NCI-H146 treated with DMSO at 0.1 percent for 48 hours (cell line): Measurements from ENCODE around the gene TAOK3.
"Not testable (repeated sequence)": the region's sequence is repeated elsewhere in the genome, so short reads cannot be mapped to it uniquely, and the experiment has no call there.

ENCODE experiments used
- DNase-seq: peaks from one replicate; lab custom pipeline; 2025; ENCODE audit not compliant: unreplicated experiment; lab: John Stamatoyannopoulos, UW

The TAOK3 gene

GRCh38 chr12:118304093-118304492 is 68.6 kb downstream of the TAOK3 start:
- no peak for DNase-seq

GRCh38 chr12:118302053-118302452 is 70.7 kb downstream of the TAOK3 start:
- no peak for DNase-seq

DNA sequence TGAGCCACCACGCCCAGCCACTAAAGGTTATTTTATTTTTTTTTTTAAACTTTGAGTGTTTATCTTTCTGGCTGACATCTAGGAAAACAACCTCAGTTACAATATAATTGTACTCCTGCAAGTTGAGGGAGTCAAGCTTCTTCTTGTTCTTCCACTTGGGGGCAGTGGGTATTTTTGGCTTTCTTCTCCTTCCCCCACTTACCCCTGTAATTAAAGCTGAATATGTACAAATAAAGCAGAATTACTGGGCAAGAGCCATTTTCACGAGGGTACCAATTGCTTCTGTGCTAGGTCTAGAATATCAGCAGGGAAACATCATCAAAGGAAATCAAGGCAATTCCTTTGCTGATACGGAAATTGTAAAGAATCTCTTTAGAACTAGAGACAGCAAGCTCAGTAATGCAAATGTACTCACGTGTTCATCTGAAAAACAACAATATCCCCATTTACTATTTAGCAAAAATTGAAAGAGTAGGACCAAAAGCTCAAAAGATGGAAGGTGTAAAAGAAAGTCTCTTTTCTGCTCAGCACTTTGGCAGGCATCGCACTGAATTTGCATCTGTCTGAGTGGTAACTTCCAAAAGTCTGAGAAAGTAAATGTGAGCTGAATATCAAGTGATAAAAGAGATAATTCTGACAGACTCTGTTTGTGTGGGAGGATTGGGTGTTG is 72.8 kb downstream of the TAOK3 start:
- DNase-seq, result no peak

DNA sequence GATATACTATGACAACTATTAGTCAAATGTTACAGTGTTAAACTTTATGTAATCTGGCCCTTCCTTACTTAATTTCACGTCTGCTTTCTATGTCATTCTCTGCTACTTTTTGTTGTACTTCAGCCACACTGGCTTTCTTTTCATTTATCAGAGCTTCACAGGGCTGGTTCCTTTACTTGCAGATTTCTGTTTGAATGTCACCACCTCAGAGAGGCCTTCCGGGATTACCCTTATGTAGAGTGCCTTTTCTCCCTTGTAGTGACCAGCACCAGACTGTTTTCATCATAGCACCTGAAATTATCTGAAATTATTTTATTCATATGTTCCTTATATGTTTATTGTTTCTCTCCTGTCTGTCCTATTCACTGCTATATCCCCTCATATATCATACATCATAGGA is 75.4 kb downstream of the TAOK3 start:
- no peak for DNase-seq

- DNase-seq, result no peak
These were observed 79.9 kb downstream of the TAOK3 start for GRCh38 chr12:118292836-118293235.

DNA sequence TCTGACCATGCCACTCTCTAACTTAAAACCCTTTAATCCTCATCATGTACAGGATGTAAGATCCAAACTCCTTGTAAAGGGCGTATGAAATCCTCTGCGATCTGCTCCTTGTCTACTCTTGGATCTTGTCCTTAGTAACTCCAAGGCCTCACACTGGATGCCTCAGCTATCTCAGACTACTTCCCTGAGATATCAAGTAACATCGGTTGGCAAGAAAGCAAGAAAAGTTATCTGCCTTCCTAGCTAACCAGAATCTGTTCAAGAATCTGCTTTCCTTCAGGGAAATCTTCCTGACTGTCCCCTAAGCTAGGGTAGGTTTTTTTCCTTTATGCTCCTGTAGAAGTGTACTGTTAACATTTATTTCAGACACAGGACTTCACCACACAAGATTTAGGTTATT is 82.6 kb downstream of the TAOK3 start:
- DNase-seq, result no peak

DNA sequence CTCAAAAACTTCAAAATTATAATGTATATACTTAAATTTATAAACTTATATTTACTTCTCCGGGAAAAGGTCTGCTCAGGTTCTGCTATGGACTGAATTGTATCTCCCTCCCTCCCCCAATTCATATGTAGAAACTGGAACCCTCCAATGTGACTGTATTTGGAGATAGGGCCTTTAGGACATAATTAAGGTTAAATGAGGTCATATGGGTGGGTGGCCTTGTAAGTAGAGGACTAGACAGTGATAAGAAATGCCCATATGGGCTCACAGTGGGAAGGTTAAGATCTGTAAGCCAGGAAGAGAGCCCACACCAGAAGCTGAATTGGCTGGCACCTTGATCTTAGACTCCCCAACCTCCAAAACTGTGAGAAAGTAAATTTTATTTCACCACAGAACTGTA is 84.5 kb downstream of the TAOK3 start:
- DNase-seq, result no peak

DNA sequence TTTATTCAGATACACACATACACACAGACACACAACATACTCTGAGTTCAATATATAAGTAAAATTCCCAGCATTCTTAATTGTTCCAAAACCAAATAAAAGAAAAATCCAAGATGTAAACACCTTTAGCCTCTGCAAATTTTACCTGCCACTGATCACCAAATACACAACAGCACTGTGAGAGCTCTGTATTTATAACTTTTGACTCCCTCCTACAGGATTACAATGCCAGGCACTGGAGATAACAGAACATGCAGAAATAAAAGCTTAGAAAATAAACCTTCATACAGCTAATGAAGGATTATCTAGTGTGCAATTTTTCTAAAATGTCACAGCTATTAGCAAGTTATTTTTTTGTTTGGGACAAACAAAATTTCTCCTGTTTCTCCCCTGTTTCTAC is 85.0 kb downstream of the TAOK3 start:
- no peak for DNase-seq

- DNase-seq, result no peak
These were observed 89.9 kb downstream of the TAOK3 start for GRCh38 chr12:118282767-118283166.

- DNase-seq, result not testable (repeated sequence)
These were observed 94.4 kb downstream of the TAOK3 start for GRCh38 chr12:118278288-118278687.

GRCh38 chr12:118274066-118274465 is 98.6 kb downstream of the TAOK3 start:
- no peak for DNase-seq

DNA sequence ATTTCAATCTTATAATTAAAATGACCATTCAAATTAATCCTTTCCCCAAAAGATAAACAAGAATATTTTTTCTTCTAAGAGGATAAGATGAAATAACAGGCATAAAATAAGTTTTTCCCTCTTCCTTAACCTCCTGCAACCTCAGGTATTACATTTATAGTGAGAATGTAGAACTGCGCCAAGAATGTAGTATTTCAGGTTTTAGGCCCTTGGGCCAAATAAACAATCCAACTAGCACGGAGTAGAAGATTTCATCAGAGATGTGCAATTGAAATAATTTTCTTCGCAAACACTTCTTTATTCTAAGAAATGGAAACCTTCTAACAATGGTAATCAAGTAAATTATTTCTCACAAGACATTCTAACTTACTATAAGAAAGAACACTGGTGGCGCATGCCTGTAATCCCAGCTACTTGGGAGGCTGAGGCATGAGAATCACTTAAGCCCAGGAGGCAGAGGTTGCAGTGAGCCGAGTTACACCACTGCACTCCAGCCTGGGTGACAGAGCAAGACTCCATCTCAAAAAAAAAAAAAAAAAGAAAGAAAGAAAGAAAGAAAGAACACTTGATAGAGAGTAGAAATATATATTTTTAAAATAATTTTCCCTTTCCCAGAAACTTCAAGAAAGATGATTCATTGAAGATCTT is 100.8 kb downstream of the TAOK3 start:
- no peak for DNase-seq

DNA sequence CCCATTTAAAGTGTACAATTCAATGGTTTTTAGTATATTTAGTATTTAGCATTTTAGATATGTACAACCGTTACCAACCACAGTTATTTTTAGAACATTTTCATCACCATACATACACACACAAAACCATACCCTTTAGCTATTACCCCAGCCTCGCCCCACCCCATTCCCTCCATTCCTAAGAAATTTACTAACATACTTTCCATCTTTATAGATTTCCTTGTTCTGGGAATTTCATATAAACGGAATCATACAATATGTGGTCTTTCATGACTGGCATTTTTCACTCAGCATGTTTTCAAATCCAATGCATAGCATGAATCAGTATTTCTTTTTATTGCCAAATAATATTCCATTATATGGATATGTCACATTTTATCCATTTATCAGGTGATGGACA is 101.5 kb downstream of the TAOK3 start:
- DNase-seq, result no peak

DNA sequence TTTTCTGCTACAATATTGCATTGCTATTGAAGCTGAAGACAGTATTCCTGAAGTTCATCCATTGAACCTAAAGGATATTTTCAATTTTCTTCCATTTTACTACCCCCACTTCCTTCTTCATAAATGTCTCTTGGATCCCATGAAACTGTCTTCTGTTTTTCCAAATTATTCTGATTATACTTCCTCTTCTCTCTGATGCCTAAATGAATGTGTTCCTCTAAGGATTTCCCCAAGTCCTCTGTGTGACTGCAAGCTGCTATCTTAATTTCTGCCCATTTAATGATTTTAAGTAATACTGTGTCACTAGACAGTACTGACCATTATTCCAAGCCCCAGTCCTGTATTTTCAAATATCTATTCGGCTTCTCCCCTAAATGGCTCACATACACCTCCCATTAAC is 102.9 kb downstream of the TAOK3 start:
- no peak for DNase-seq

- DNase-seq, result peak; percentile 3
These were observed 113.6 kb downstream of the TAOK3 start for GRCh38 chr12:118259079-118259478.

GRCh38 chr12:118256352-118256751 is 116.4 kb downstream of the TAOK3 start:
- no peak for DNase-seq

- DNase-seq, result no peak
These were observed 123.2 kb downstream of the TAOK3 start for GRCh38 chr12:118249547-118249946.

DNA sequence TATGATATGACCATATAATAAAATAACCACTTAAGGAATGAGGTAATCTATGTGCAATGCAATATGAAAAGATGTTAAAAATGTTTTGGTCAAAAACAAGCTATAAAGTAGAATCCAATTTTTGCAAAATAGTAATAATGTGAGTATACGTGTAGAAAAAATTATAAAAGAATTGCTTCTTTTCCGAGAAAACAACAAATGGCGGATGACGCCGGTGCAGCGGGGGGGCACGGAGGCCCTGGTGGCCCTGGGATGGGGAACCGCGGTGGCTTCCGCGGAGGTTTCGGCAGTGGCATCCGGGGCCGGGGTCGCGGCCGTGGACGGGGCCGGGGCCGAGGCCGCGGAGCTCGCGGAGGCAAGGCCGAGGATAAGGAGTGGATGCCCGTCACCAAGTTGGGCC is 126.8 kb downstream of the TAOK3 start:
- DNase-seq, result not testable (repeated sequence)

GRCh38 chr12:118238888-118239287 is 133.8 kb downstream of the TAOK3 start:
- DNase-seq, result no peak

DNA sequence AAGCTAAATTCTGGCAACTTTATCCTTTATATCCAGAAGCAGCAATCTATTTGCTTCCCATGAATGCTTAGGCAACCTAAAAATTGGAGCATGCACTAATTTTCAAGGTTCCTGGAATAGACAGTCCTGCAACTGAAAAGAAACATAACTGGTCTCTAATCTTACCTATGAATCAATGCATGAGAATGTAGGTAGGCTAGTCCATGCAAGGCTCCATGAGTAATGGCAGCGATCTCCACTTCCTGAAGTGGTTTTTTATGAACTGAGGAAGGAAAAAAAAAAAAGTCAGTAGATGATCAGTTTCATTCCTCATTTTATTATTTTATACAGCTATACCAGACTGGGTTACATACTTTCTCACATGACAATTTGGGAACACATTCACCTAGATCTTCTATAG is 134.8 kb downstream of the TAOK3 start:
- DNase-seq, result no peak

DNA sequence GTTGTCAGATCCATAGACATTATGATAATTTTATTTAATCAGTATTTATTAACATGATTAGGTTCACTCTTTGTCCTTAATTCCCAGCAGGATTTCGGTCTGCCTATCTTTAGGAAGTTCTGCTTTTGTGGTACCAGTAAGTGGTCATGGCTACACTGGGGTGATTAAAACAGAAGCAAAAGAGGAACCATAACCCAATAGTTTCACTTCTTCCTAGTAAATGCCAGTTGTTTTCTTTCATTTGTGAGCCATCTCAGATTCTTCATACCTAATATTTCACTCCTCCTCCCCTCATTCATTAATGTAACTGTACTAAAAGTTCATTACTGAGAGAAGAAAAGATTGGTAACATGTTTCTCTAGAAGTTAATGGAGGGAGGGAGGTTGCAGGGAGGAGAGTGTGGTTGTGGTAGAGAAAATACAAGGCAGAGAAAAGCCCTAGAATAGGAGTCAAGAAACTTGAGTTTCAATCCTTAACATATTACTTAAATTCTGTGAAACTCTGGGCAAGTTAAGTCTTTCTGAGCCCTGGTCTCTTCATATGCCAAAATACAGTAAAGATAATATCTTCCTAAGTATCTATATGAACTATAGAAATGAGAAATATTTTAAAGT is 135.5 kb downstream of the TAOK3 start:
- DNase-seq, result no peak

GRCh38 chr12:118220702-118221101 is 152.0 kb downstream of the TAOK3 start:
- DNase-seq, result no peak

DNA sequence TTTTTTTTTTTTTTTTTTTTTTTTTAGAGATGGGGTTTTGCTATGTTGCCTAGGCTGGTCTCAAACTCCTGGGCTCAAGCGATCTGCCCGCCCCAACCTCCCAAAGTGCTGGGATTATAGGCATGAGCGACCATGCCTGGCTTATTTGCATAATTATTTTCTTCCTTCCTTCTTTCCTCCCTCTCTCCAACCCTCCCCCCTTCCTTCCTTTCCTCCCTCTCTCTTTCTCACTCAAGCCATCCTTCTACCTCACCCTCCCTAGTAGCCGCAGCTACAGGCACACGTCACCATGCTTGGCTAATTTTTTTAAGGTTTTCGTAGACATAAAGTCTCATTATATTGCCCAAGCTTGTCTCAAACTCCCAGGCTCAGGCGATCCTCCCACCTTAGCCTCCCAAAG is 152.9 kb downstream of the TAOK3 start:
- DNase-seq, result no peak
